ENCODE results near the gene RRP9.
"Not testable (repeated sequence)": the region's sequence is repeated elsewhere in the genome, so short reads cannot be mapped to it uniquely, and the experiment has no call there.

Gene RRP9

DNA sequence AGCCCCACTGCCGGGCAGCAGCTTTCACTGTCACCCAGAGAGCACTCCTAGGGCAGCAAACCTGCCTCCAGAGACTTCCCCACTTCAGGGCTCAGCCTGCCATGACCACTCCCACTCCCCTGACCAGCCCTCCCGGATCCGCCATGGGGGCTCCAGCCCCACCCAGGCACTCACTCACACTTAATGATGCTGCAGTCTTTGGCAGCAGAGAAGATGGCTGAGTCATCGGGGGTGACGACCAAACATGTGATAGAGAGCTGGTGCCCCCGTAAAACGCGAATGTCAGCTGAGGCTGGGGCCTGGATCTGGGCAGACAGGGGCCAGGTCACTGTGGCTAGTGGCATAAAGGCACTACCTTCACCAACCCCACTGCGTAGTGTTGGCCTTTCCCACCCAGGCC is 4.7 kb downstream of the RRP9 start:
- no peak for DNase-seq

DNA sequence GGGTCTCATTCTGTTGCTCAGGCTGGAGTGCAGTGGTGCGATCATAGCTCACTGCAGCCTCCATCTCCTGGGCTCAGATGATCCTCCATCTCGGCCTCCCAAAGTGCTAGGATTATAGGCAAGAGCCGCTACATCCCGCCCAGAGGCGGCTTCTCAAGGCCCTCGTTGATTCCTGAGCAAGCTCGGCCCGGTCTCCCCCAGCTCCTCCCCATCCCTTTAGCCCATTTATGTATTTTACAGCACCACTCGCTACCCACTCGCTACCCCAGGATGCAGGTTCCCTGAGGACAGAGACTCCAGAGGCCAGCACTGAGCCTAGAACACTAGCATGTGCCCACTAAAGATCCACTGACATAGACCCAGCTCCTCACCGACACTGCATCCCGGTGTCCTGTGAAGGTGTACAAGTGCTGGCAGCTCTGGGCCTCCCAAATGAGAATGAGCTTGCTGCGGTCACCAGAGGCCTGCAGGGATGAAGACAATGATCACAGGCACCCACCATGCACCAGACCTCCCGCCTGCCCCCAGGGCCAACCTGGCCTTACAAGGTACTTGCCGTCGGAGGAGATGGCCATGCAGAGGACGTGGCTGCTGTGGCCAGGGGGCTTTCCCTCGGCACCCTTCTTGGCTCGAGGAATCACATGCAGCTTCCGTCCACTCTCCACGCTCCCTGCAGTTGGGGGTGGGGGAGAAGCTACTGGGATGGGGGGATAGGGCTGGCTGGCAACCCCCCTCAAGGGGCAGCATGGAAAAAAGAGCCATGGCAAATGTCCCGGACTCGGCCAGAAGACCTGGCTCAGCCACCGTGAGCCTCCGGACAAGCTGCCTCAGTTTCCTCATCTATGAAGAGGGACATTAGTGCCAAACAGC is 5.6 kb downstream of the RRP9 start:
- no peak for DNase-seq

GRCh38 chr3:51934991-51935885 is 6.5 kb downstream of the RRP9 start:
- no peak for DNase-seq

DNA sequence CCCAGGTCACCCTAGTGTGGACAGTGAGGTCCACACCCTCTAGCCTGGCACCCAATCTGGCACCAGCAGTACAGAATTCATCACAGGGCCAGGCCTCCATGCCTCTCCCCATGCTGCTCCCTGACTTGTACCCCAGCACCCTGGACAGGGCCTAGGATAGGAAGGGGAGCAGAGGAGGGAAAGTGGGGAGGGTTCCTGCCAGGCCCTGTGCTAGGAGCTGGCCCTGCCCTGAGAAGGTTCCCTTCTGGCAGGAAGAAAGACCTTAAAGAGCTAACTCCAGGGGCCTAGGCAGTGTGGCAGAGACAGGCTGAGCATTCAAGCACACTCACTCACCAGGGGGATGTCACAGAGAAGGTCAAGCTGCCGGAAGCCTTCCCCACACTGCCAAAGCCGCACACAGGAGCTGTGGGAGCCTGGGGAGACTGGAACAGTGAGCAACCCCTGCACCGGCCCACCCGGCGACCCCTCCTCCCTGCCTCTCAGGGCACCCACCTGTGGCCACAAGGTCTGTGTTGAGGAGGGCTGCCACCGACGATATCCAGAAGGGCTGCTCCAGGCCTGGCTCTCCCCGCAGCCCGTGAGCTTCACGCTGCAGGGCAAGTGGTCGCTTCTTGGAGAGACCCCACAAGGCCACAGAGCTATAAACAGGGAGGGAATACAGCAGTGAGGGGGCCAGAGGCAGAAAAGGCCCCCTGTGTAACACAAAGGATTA is 7.4 kb downstream of the RRP9 start:
- DNase-seq, result no peak

DNA sequence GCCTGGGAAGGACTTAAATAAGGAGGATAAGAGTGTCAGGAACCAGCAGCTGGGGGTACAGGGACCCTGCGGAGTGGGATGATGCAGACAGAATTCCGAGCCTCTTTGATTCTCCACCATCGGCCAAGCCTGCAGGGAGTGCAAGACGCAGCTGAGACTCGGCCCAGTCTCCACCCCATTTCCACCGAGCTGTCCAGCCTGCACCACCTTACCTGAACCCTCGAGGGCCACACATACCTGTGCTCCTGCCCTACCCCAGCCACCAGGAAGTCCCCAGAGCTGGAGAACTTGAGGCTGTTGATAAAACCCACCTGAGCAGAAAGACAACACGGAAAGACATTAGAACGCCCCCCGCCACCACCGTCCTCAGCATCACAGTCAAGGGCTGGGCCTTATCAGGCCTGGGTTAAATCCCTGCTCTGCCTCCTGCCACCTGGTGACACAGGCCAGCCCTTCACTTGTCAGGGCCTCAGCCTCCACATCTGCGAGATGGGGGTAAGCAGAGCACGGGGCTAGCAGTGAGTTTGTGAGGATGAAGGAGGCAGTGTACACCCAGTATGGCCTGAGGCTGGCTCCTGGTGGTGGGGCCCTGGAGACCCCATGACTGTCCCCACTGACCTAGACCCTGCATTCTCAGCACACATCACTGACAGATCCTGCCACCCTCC is 8.1 kb downstream of the RRP9 start:
- DNase-seq, result no peak

DNA sequence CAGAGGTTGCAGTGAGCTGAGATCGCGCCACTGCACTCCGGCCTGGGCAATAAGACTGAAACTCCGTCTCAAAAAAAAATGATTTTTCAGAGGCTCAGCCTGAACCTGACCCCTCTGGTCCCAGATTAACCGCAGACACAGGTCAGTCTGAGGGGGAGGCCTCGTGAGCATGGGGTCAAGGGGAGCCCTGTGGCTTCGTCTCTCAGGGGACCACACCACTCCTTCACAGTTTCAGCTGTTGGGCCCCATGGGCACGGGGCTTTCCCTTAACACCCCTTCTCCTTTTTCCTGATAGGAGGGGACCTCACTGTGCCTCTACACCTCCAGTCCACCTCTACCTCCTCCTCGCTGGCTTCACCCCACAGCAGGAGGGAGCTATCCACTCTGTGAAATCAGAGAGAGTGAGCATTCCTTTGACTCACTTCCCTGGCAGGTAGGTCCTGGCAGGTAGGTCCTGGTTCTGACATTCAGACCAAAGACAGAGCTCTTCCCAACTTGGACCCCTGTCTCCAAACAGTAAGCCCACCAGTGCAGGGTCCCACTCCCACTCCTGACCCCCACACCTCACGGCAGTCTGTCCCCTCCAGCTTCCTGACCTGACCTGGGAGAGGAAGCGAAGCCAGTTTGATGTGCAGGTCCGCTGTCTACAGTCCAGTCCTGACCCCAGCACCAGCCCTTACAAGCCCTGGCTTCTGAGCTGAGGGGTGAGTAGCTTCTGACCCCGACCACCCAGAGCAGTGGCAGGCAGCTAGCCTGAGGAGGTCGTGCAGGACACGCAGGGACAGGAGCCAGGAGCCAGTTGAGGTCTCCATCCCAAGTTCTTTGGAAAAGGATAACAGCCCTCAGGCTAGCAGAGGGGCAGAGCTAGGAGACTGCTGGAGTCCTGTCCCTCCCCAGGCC is 9.0 kb downstream of the RRP9 start:
- DNase-seq, result no peak

DNA sequence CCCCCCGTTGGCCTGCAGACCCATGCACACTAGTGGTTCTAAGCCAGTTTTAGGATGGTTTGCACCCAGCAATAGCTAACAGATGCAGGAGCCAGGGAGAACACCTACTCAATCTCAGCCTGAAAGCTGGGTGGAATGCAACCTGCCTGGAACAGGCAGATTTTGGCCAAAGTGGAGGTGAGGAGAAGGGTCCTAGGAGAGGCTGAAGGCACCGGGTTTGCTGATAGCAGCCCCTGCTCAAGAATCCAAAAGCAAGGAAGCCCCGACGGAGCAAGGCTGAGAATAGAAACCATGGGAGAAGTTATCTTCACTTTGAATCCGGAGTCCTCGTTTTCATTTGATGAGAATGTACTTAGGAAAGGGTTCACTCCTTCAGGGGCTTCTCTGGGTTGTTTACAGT is 9.9 kb downstream of the RRP9 start:
- no peak for DNase-seq

DNA sequence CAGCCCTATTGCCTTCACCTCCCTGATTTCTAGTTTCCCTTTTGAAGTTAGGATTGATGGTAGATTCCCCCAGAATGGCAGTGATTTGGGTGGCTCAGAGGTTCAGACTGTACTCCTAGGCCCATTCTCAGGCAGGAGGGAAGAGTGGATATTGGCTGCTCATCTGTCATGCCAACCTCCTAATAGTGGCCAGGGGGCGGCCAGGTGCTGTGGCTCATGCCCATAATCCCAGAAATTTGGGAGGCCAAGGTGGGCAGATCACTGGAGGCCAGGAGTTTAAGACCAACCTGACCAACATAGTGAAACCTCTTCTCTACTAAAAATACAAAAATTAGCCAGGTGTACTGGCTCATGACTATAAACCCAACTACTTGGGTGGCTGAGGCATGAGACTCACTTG is 11.3 kb downstream of the RRP9 start:
- DNase-seq, result no peak

DNA sequence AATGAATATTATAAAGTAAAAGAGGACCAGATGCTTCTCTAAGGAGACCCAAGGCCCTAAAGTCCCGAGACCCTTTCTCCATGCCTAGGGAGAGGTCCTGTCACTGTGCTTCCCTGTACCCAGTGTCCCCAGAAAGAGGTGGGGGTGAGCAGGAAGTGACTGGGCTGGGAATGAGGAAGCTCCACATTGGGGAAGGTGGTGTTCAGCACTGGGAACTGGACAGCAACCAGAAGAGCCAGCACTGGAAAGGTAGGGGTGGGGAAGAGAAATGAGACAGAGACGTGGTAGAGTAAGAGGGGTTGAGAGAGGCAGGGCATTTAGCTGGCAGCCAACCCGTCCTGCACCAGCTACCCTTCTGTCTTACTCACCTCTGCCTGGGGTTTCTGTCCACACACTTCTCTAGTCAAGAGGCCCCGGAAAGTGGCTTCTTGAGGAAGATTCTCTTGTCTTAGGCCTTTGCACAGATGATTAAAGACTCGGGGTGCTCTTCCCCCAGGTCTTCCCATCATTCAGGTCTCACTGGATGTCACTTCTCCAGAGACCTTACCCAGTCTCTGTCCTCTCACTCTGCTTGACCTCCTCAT is 12.2 kb downstream of the RRP9 start:
- no peak for DNase-seq

DNA sequence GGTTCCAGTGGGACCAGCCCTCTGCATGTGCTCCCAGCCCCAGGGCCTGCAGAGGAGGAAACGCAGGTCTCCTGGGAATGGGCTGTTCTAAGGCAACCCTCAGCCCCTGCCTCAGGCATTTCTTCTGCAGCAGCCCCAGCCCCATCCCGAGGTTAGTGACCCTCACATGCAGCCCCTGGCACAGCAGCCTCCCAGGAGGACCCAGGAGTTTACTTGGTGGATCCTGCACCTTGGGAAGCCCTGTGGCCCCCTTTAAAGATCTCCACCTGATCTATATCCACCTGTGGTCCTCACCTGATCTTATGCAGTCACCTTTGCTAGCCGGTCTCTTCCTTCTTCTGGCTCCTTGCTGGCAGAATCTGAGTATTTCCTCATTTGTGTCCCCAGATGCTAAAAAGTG is 12.7 kb downstream of the RRP9 start:
- DNase-seq, result not testable (repeated sequence)

DNA sequence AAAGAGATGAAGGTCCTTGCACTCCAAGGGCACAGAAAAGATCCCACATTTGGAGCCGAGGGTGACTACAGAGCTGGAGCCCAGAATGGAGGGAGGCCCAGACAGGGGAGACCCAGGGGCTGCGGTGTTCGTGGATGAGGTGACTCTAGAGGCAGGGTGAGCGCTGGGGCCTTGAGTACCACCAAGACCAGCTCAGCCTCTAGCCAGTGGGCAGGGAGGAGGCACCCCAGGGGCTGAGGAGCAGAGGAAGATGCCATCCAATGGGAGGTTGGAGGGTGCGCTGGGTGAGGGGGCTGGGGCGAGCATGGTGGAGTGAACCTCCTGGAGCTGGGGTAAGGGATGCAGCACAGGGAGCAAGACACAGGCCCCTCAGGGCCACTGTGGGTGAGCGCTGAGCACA is 13.3 kb downstream of the RRP9 start:
- DNase-seq, result no peak

DNA sequence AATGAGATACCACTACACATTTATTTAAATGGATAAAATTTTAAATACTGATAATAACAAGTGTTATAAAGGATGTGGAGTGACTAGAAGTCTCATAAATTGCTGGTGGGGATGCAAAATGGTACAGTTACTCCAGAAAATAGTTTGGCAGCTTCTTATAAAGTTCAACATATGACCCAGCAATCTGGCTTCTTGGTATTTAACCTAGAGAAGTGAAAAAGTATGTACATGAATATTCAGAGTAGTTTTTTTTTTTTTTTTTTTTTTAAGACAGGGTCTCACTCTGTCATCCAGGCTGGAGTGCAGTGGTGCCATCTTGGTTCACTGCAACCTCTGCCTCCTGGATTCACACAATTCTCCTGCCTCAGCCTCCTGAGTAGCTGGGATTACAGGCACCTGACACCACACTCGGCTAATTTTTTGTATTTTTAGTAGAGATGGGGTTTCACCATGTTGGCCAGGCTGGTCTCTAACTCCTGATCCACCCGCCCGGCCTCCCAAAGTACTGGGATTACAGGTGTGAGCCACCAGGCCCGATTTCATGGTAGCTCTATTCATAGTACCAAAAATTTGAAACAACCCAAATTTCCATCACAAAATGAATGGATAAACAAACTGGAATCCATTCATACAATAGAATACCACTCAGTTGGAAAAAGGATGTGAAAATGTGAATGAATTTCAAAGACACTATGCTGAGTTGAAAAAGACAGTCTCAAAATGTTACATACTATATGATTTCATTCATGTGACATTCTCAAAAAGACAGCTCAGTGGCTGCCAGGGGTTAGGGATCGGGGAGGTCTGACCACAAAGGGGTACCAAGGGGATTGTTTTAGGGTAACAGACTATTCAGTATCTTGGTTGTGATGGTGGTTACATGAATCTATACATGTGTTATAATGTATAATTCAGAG is 14.4 kb downstream of the RRP9 start:
- DNase-seq, result no peak

GRCh38 chr3:51921081-51921578 is 20.6 kb downstream of the RRP9 start:
- DNase-seq, result no peak

DNA sequence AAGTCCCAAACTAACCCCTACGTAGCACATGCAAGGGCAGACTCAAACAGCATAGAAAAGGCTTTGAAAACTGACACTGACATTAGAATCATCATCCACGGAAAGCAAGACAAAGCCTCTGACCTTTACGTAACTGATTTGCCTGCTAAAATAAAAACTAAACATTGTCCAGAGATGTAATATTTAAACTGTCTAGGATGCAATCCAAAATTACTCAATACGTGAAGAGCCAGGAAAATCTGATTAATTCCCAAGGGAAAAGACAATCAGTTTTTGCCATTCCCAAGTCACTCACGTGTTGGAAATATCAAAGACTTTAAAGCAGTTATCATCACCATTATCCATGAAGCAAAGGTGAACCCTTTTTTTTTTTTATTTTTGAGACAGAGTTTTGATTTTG is 25.3 kb downstream of the RRP9 start:
- DNase-seq, result no peak

DNA sequence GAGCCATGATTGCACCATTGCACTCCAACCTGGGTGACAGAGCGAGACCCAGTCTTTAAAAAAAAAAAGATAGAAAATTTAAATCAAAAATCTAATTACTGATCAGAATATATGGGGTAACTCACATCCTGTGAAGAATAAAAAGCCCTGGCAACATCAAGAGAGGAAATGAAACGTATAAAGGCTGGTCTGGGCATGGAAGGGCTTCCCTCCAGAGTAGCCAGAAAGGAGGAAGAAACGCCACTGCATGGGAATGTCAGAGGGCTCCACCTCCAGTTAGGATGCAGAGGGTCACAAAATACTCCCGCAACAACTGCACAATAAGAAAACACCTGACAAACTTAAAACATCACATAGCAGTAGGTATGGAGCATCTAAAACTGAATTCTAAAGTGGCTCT is 33.7 kb downstream of the RRP9 start:
- DNase-seq, result no peak

- no peak for DNase-seq
These were observed 37.5 kb downstream of the RRP9 start for GRCh38 chr3:51904034-51904823.

DNA sequence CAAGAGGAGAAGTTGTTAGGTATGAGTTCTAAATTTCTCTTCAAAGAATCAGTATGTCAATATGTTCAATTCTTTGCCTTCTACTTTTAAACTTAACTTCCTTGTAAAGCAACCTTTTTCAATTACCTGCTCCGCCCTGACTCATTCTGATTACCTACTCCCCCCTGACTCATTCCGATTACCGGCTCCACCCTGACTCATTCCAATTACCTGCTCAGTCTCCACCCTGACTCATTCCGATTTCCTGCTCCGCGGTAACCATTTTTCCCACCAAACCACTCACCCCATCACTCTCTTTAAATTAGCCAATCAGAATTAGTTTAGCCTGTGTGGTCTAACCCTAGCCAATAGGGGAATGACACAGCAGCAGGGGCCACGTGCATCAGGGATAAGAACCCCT is 39.3 kb downstream of the RRP9 start:
- DNase-seq, result not testable (repeated sequence)

DNA sequence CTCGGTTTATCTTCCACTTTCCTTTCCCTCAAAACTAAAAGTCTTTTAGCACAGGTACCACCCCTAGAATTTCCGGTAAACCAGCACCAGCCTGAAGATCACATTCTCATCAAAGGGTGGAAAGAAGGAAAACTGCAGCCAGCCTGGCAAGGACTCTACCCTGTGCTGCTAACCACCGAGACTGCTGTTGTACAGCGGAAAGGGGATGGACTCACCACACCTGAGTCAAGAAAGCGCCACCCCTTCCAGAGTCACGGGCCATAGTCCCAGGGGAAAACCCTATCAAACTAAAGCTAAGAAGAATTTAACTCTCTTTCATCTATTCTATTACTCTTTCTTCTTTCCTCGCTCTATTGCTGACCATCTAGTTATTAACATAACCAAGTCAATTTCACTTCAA is 41.7 kb downstream of the RRP9 start:
- DNase-seq, result not testable (repeated sequence)

DNA sequence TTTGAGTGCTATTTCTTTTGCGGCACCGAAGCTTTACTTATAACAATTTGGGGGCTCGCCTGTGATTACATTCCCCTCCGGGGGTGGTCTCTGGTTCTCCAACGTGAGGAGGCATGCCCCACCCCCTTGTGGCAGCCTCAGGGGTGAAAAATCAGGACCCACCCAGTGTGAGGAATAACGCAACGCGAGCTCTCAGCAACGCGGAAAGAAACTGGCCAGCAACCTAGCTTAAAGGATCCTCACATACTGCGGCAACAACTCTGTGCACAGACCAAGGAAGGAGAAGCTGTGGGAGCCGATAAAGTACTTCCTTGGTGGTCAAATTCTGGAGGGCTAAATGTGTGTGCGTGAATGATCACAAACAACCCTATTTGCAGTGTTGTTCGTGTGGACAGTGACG is 44.3 kb downstream of the RRP9 start:
- DNase-seq, result no peak
